ENCODE measurements around the gene DDR2.

DDR2 gene

GRCh38 chr1:162701286-162701685, 69.0 kb downstream of the DDR2 start:
- no peak for DNase-seq

DNA sequence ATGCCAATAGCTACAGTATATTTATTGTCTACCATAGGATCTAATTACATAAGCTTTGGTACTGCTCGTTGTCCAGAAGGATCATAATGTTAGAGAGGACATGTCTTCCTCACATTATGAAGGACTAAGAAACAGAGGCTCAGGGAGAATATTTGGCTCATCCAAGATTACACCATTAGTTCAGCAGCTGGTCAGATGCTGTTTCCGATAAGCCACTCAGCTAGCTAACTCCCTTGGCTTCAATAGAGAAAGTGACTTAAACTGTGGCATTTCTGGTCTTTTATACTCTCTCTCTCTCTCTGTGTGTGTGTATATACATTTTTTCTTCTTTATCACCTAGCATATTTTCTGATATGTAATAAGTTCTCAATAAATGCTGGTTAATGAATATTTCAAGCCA, 70.4 kb downstream of the DDR2 start:
- DNase-seq: no peak

DNA sequence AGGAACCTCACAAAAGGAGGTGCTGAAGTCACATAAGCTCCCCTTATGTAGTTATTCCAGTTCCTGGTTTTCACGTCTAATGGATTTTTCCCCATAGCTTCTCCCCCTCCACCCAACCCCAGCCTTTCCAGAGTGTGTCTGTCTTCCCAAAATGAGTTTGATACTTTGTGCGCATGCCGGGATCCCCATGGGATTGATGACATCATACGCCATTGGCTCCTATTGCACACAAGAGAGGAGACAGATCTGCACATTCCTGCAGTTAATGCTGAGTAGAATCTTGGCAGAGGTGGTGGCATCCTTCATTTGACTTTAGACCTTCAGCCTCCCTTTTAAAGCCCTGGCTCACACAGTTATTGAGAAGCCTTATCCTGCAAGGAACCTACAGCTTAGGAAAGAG, 71.4 kb downstream of the DDR2 start:
- DNase-seq: no peak

DNA sequence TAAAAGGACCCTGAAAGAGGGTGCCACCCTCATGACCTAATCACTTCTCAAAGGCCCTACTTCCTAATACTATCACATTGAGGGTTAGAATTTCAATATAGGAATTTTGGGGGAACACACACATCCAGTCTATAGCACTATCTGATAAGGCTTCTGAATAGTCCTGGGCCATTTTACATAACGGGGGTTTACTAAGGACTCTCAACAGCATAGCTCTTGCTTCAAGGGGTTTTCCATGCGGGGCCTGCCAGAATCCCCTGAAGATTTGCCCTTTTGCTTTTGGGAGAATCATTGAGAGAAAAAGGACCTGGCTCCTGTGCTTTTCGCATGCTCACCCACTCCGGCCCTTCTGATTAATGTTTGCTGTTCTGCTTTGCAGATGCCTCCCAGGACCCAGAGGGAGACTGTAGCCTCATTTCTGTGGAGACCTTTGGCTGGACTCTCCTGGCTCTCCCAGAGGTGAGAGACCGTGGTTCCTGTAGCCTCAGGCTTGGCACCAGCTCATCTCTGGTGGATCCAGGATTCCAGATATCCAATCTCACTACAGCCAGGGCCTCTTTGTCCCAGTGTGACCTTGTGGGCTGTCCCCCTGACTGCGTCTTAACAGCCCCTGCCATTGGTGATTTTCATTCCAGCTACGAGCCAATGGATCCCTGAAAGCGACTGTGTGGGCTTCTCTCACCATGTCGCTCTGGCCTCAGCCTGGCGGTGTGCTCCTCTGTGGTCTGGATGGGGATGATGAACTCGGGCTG, 72.6 kb downstream of the DDR2 start:
- DNase-seq: no peak

DNA sequence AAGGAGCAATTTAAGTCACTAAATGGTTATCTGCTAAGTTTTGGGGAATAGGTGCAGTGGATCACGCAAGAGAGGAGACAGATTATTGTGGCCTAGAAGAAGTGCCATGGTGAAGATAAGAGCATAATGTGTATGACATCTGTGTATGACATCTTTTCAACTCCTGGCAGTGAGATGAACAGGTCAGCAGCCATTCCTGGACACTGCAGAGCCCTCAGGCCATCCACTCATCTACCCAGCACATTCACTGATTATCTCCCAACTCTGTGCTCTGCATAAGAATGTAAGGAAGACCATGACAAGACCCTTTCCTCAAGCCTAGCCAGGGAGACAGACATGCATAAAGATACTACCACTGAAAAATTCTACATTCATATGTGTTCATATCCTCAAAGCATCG, 73.7 kb downstream of the DDR2 start:
- no peak for DNase-seq

GRCh38 chr1:162706606-162707005, 74.3 kb downstream of the DDR2 start:
- DNase-seq: no peak

- no peak for DNase-seq
Measured at GRCh38 chr1:162708286-162708685, 76.0 kb downstream of the DDR2 start.

- DNase-seq: no peak
Measured at GRCh38 chr1:162709132-162709860, 77.0 kb downstream of the DDR2 start.

DNA sequence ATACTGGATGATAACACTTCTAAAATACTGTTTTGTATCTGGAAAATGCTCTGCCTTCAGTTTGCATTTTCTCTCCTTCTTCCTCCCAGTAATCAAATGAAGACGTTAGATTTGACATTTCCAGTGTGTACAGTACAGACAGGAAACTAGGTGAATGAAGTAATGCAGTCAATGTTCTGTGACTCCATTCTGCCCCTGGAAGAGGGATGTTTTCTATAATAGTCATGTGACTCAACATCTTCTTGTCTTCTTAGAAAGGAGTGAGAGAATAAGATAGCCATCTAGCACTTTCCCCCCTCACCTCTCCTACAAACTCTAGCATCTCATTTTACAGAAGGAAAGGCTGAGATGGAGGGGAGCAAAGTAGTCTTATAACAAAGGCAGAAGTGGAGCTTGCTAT, 77.6 kb downstream of the DDR2 start:
- no peak for DNase-seq

GRCh38 chr1:162710345-162710744, 78.1 kb downstream of the DDR2 start:
- no peak for DNase-seq

GRCh38 chr1:162710780-162711465, 78.7 kb downstream of the DDR2 start:
- no peak for DNase-seq

GRCh38 chr1:162712317-162713029, 80.2 kb downstream of the DDR2 start:
- DNase-seq: no peak

- DNase-seq: no peak
Measured at GRCh38 chr1:162716123-162716522, 83.9 kb downstream of the DDR2 start.

DNA sequence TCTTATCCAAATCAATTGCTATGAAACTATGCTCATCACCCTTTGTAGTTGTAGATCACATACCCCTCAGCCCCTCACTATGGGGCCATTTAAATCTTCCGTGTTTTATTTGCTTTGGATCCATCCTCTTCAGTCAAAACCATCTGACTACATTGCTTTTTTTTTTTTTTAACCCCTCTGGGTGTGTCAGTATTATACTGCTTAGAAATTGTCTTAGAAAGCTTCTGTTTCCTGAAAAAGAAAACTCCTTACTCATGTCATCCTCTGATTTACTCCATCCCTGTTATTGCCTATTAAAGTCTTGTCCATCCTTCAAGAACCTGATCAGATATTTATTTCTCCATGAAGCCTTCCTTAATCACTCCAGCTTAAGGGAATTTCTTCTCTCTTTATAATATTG, 84.3 kb downstream of the DDR2 start:
- DNase-seq: no peak

- DNase-seq: no peak
Measured at GRCh38 chr1:162717548-162718184, 85.4 kb downstream of the DDR2 start.

DNA sequence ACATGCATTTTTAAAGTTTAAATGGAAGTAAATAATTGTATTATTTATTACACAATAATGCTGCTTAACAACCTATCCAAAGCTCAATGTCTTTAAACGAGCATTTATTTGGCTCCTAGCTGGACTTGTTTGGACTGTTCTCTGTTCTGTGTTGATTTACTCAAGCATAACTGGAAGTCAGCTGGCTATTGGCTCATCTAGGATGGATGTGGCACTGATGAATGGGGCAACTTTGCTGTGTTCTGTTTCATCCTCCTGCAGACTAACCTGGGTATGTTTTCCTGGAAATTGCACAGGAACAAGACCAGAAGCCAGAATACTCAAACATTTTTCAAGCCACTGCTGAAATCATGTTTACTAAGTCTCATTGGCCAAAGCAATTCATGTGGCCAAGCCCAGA, 87.4 kb downstream of the DDR2 start:
- no peak for DNase-seq

GRCh38 chr1:162720996-162721395, 88.7 kb downstream of the DDR2 start:
- DNase-seq: no peak

GRCh38 chr1:162721471-162721870, 89.2 kb downstream of the DDR2 start:
- no peak for DNase-seq

DNA sequence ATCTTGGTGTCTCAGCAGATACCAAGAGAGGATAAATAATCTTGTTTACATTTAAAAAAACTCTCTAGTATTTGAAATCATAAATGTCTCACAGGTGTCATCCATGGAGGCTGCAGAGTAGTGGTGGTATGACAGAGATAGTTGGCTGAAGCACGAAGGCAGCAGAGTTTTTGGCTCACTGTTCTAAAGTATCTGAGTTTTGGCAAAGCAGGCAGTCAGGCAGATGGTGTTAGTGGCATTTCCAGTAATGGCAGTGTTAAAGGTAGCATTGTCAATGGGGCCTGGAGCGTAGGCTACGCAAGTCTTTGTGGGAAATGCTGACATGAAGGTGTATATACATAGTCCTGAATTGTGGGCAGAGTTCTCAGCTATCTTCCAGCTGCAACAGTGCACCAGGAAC, 89.8 kb downstream of the DDR2 start:
- no peak for DNase-seq

DNA sequence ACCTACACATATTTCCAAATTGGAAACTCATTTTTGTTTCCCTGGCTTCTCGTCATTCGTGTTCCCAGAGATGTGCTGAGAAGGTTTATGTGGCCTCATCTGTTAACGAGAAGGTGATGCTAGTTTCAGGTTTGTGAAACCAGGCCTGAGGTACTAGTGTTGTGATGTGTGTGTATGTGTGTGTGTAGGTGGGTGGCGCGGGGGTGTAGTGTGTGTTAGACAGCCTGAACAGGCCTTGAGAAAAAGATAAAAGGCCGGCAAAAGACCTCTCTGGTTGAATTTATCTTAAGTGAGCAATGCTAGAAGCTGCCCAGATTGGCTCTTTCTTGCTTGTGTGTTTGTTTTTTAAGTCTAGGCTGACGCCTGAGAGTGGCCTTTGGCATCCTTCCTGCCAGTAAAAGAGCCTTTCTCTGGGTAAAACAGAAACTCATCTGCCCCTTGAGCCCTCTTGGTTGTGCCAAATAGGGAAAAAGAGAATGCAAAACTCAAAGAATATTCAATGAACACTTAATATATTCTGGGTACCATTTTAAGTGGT, 92.4 kb downstream of the DDR2 start:
- no peak for DNase-seq

DNA sequence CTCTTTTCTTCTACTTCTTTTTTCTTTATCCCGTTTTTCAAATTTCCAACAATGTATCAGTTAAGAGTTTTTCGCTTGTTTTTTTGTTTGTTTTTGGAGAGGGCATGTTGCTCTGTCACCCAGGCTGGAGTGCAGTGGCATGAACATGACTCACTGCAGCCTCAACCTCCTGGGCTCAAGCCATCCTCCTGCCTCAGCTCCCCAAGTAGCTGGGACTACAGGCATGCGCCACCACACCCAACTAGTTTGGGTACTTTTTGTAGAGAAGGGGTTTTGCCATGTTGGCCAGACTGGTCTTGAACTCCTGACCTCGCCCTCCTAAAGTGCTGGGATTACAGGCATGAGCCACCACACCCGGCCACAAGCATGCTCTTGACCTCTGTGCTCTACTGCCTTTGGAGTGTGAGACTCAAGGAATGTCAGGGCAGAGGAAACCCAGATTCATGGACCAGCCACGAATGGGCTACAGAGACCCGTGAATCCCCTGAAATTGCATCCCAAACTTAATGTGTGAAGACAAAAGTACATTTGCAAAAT, 93.1 kb downstream of the DDR2 start:
- no peak for DNase-seq

- no peak for DNase-seq
Measured at GRCh38 chr1:162726555-162726954, 94.3 kb downstream of the DDR2 start.
